Right atrium auricular region (tissue), 2 donors: ENCODE results near the gene CCL5. TPM values are rescaled to one million over a fixed set of nuclear protein-coding genes. Genes with fewer than 3 reads are reported as not detected.

Experiments
- DNase-seq: peaks from one replicate; pipeline ENCODE4 v3.0.0-alpha.2; 2019; ENCODE audit warnings: low spot score
- H3K27ac ChIP-seq, 2 donors: fragments of 200-600 bp; sonication (generic); 1 replicate in 1 of 2; 2 replicates in 1 of 2; pipeline ENCODE4 v1.5.1; 2016 to 2019
- H3K27me3 ChIP-seq, 2 donors: fragments of 200-600 bp; sonication (generic); one replicate each; pipeline versions ENCODE4 v1.5.1 to v1.6.0; 2017 to 2019
- H3K36me3 ChIP-seq: fragments of 200-600 bp; sonication (generic); one replicate; pipeline ENCODE4 v1.5.1; 2016
- H3K4me1 ChIP-seq, 2 donors: fragments of 200-600 bp; sonication (generic); one replicate each; pipeline versions ENCODE4 v1.5.1 to v1.6.0; 2017 to 2019
- H3K4me3 ChIP-seq, 2 donors: fragments of 200-600 bp; sonication (generic); 1 replicate in 1 of 2; 2 replicates in 1 of 2; pipeline ENCODE4 v1.5.1; 2017 to 2019; ENCODE audit warnings: mild to moderate bottlenecking in 1 of 2, moderate library complexity in 1 of 2
- H3K9me3 ChIP-seq, 2 donors: fragments of 200-600 bp; sonication (generic); one replicate each; pipeline ENCODE4 v1.5.1; 2019
- CTCF ChIP-seq, 2 donors: fragments of 200-600 bp; sonication (generic); IDR thresholded peaks; one replicate each; pipeline ENCODE4 v1.5.1; 2019; ENCODE audit warnings: antibody characterized with exemption in 2 of 2
- total RNA-seq, 2 donors: library from RNA; depleted of rRNA; stranded (reverse); fragments of >200 nt; gene quantifications; one replicate each; pipeline ENCODE4 v1.1.0, GENCODE V29; 2016

CCL5 gene
- total RNA-seq, 2 donors from 2014 or later, result 1.0 to 3.1 TPM

GRCh38 chr17:35912339-35912912 lies 32.3 kb upstream of the CCL5 start:
- Histone ChIP-seq H3K4me1 (no peaks in the 10 kb centered on the region), H3K4me3 (no peak overlapping the region), H3K27ac (no peak overlapping the region), H3K9me3 (no peaks in the 10 kb centered on the region), H3K36me3 (no peaks in the 10 kb centered on the region), H3K27me3 (no peaks in the 10 kb centered on the region)
- no peak for TF ChIP-seq CTCF (IDR thresholded peaks at IDR 0.05)
- DNase-seq, result no peak

GRCh38 chr17:35909408-35909807 lies 29.2 kb upstream of the CCL5 start:
- TF ChIP-seq CTCF (IDR thresholded peaks at IDR 0.05), result no peak
- no peak overlapping the region for H3K27ac ChIP-seq
- H3K4me3 ChIP-seq, result no peak overlapping the region
- no peak for DNase-seq
- H3K4me1 ChIP-seq, result no peaks in the 10 kb centered on the region
- H3K9me3 ChIP-seq, result no peaks in the 10 kb centered on the region
- H3K27me3 ChIP-seq, result no peaks in the 10 kb centered on the region
- H3K36me3 ChIP-seq, result no peaks in the 10 kb centered on the region

DNA sequence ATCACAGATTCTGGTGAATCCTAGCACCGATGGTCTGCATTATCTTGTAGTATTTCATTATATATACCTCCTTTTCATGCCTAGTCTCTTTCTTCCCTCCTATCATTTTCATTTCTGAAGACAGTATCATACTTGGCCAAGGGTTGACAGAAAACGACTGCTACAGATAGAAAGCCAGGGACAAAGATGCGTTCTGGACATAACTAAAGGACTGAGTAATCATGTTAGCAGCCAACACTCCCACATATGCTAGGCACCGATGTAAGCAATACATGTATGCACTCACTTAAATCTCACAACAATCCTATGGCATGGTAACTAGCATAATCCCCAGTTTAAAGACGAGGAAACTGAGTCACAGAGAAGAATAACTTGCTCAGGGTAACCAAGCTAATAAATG lies 27.5 kb upstream of the CCL5 start:
- no peaks in the 10 kb centered on the region for H3K27me3 ChIP-seq
- H3K4me1 ChIP-seq, result no peaks in the 10 kb centered on the region
- no peak overlapping the region for H3K27ac ChIP-seq
- no peak for TF ChIP-seq CTCF (IDR thresholded peaks at IDR 0.05)
- no peaks in the 10 kb centered on the region for H3K9me3 ChIP-seq
- H3K4me3 ChIP-seq, result no peak overlapping the region
- no peaks in the 10 kb centered on the region for H3K36me3 ChIP-seq
- DNase-seq, result no peak

DNA sequence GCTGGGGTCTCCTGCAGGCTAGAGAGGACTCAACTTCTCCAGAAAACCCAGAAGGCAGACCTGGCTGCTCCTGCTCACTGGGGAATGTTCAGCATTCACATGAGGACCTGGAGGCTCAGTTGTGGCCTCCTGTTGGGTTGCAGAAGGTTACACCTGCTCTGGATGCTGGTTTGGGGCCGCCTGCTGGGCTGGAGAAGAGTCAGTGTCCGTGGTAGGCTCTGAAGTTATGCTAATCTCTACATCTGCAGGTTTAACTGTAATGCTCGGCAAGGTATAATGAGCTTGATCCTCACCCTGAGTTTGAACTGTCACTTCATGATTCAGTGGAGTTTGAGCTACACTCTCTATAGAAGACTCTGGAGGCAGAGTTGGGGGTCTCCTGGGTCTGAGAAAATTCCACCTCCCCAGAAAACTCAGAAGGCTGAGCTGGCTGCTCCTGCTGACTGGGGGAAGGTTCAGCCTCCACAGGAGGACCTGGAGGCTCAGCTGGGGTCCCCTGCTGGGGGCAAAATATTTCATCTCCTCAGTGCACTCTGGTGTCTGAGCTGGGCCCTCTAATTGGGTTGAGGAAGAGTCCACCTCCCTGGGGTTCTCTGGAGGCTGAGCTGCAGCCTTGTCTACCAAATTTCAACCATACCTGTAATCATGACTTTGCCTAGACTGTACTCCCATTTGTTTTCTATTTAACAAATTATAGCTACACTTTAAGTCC lies 26.9 kb upstream of the CCL5 start:
- Histone ChIP-seq H3K36me3 (no peaks in the 10 kb centered on the region), H3K4me1 (no peaks in the 10 kb centered on the region), H3K27ac (no peak overlapping the region), H3K9me3 (no peaks in the 10 kb centered on the region), H3K27me3 (no peaks in the 10 kb centered on the region), H3K4me3 (no peak overlapping the region)
- TF ChIP-seq CTCF (IDR thresholded peaks at IDR 0.05), result no peak
- DNase-seq, result no peak

DNA sequence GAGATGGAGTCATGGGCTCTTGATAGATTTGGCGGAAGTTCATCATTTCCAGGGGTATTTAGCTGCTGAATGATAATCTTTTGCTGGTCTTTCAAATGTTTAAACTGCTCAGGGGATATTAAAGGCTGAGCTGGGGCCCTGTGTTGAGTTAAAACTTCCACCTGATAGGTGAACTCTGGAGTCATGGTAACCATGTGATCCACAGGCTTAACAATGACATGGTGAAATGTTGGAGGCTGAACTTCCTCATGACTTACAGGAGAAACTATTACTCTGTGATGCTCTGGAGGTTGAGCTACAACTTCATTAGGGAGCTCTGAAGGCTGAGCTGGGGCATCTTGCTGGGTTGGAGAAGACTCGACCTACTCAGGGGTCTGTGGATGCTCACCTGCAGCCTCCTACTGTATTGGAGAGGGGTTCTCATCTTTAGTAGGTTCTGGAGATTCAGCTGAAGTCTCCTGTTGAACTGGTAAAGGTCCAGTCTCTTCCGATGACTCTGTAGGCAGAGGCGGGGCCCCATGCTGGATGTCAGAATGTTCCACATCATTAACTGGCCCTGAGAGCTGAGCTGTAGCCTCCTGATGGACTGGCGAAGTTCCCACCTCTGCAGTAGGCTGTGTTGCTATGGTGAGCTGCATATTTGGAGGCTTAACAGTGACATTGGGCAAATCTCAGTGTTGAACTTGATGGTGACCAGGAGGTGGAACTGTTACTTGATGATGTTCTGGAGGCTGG lies 26.2 kb upstream of the CCL5 start:
- no peaks in the 10 kb centered on the region for H3K4me1 ChIP-seq
- DNase-seq, result no peak
- no peaks in the 10 kb centered on the region for H3K36me3 ChIP-seq
- no peaks in the 10 kb centered on the region for H3K9me3 ChIP-seq
- no peak overlapping the region for H3K27ac ChIP-seq
- H3K27me3 ChIP-seq, result no peaks in the 10 kb centered on the region
- H3K4me3 ChIP-seq, result no peak overlapping the region
- no peak for TF ChIP-seq CTCF (IDR thresholded peaks at IDR 0.05)
